Cardiac muscle cell (in vitro differentiated cells and primary cell): ENCODE measurements around the gene C19orf25. TPM values are rescaled to one million over a fixed set of nuclear protein-coding genes. Genes with fewer than 3 reads are reported as not detected.
"Not testable (repeated sequence)": the region's sequence is repeated elsewhere in the genome, so short reads cannot be mapped to it uniquely, and the experiment has no call there.

Experiments
- DNase-seq, 2 donors: peaks; one replicate each; pipeline versions ENCODE4 v3.0.0 to v3.0.0-alpha.2; 2010 to 2017; ENCODE audit warnings: low read depth in 1 of 2, low spot score in 1 of 2
- H3K27ac ChIP-seq: fragments of 200-600 bp; sonication (generic); 2 replicates; pipeline ENCODE4 v1.5.1; 2016
- H3K27me3 ChIP-seq: fragments of 200-600 bp; sonication (generic); 2 replicates; pipeline ENCODE4 v1.6.0; 2016; ENCODE audit warnings: control low read depth
- H3K36me3 ChIP-seq: fragments of 200-600 bp; sonication (generic); 2 replicates; pipeline ENCODE4 v1.5.1; 2016; ENCODE audit warnings: control low read depth
- H3K4me1 ChIP-seq: fragments of 200-600 bp; sonication (generic); 2 replicates; pipeline ENCODE4 v1.8.1; 2017; ENCODE audit warnings: low read depth, mild to moderate bottlenecking, mixed run types
- H3K4me3 ChIP-seq: fragments of 200-600 bp; sonication (generic); 2 replicates; pipeline ENCODE4 v1.5.1; 2016; ENCODE audit warnings: mild to moderate bottlenecking
- H3K9me3 ChIP-seq: fragments of 200-600 bp; sonication (generic); 2 replicates; pipeline ENCODE4 v1.5.1; 2017; ENCODE audit warnings: low read depth, mild to moderate bottlenecking, control low read depth
- CTCF ChIP-seq: IDR thresholded peaks from 2 replicates; pipeline ENCODE4 v1.5.1; 2012; ENCODE audit warnings: low read depth, mild to moderate bottlenecking, low read length
- polyA plus RNA-seq: library from polyadenylated mRNA; unstranded; fragments of >200 nt; fragmentation: Nextera tagmentation; extraction: Ambion mirVana; gene quantifications from 2 replicates; pipeline ENCODE4 v1.2.1, GENCODE V29; 2016
- total RNA-seq: library from RNA; depleted of rRNA; stranded (reverse); fragments of >200 nt; gene quantifications from 2 replicates; pipeline ENCODE4 v1.2.3, GENCODE V29; 2016

The C19orf25 gene
- total and polyA plus RNA-seq, 2 experiments from 2014 or later = 52.4 to 84.9 TPM

- H3K9me3 ChIP-seq = no peaks in the 10 kb centered on the region
- H3K27me3 ChIP-seq = peaks cover 18% of the 10 kb centered on the region
- no peak for TF ChIP-seq CTCF
- H3K27ac ChIP-seq = no peak overlapping the region
- no peak overlapping the region for H3K4me3 ChIP-seq
- H3K36me3 ChIP-seq = no peaks in the 10 kb centered on the region
- no peak for DNase-seq
- H3K4me1 ChIP-seq = no peaks in the 10 kb centered on the region
Measured at GRCh38 chr19:1502433-1503088, 23.5 kb upstream of the C19orf25 start.

GRCh38 chr19:1501200-1501595 lies 22.2 kb upstream of the C19orf25 start:
- H3K4me1 ChIP-seq = no peaks in the 10 kb centered on the region
- H3K27me3 ChIP-seq = peaks cover 18% of the 10 kb centered on the region
- no peak for DNase-seq
- H3K36me3 ChIP-seq = no peaks in the 10 kb centered on the region
- TF ChIP-seq CTCF = no peak
- H3K9me3 ChIP-seq = no peaks in the 10 kb centered on the region
- no peak overlapping the region for H3K4me3 ChIP-seq
- H3K27ac ChIP-seq = no peak overlapping the region

GRCh38 chr19:1499231-1499630 lies 20.2 kb upstream of the C19orf25 start:
- DNase-seq, H3K4me3 ChIP-seq, H3K4me1 ChIP-seq, H3K36me3 ChIP-seq, H3K9me3 ChIP-seq, H3K27ac ChIP-seq: not testable (repeated sequence)
- peaks cover 16% of the 10 kb centered on the region for H3K27me3 ChIP-seq

- peaks cover 4% of the 10 kb centered on the region for H3K4me1 ChIP-seq
- no peaks in the 10 kb centered on the region for H3K9me3 ChIP-seq
- no peaks in the 10 kb centered on the region for H3K36me3 ChIP-seq
- no peak overlapping the region for H3K27ac ChIP-seq
- DNase-seq = no peak
- no peak for TF ChIP-seq CTCF
- no peak overlapping the region for H3K4me3 ChIP-seq
- peaks cover 1% of the 10 kb centered on the region for H3K27me3 ChIP-seq
Measured at GRCh38 chr19:1497578-1498235, 18.7 kb upstream of the C19orf25 start.

- H3K4me3 ChIP-seq = no peak overlapping the region
- peaks cover 8% of the 10 kb centered on the region for H3K4me1 ChIP-seq
- H3K27me3 ChIP-seq = no peaks in the 10 kb centered on the region
- DNase-seq = no peak
- TF ChIP-seq CTCF = no peak
- no peaks in the 10 kb centered on the region for H3K9me3 ChIP-seq
- H3K36me3 ChIP-seq = no peaks in the 10 kb centered on the region
- no peak overlapping the region for H3K27ac ChIP-seq
Measured at GRCh38 chr19:1496714-1497577, 17.9 kb upstream of the C19orf25 start.
